Astrocyte (in vitro differentiated cells and primary cell): Measurements from ENCODE around the gene GAPVD1. TPM values are rescaled to one million over a fixed set of nuclear protein-coding genes. Genes with fewer than 3 reads are reported as not detected.
A peak's percentile ranks its signal among the peaks of the same experiment; 100 is the strongest.
"Not testable (repeated sequence)": the region's sequence is repeated elsewhere in the genome, so short reads cannot be mapped to it uniquely, and the experiment has no call there.

ENCODE experiments used
- DNase-seq: peaks from one replicate; pipeline ENCODE4 v3.0.0-alpha.2; 2010; ENCODE audit warnings: low read depth
- FAIRE-seq: peaks from 2 replicates; lab custom pipeline; 2011; peaks lifted over from hg19 to GRCh38; lab: Jason Lieb, UNC
- H2AFZ ChIP-seq: 2 replicates; pipeline ENCODE4 v1.6.0; 2012; ENCODE audit warnings: low read depth, low read length, inconsistent platforms
- H3K27ac ChIP-seq: 2 replicates; pipeline ENCODE4 v1.5.1; 2011; ENCODE audit warnings: low read depth, low read length, inconsistent platforms
- H3K27me3 ChIP-seq: 2 replicates; pipeline ENCODE4 v1.6.0; 2011; ENCODE audit warnings: low read length, inconsistent platforms; ENCODE audit not compliant: insufficient read depth
- H3K36me3 ChIP-seq: 2 replicates; pipeline ENCODE4 v1.5.1; 2011; ENCODE audit warnings: low read length, inconsistent platforms; ENCODE audit not compliant: insufficient read depth
- H3K4me1 ChIP-seq: 2 replicates; pipeline ENCODE4 v1.5.1; 2011; ENCODE audit warnings: low read length, inconsistent platforms; ENCODE audit not compliant: insufficient read depth
- H3K4me2 ChIP-seq: 2 replicates; pipeline ENCODE4 v1.6.0; 2012; ENCODE audit warnings: low read length, inconsistent platforms
- H3K4me3 ChIP-seq: 2 replicates; pipeline ENCODE4 v1.5.1; 2011; ENCODE audit warnings: low read depth, mild to moderate bottlenecking, low read length, inconsistent platforms; ENCODE audit not compliant: insufficient read depth
- H3K79me2 ChIP-seq: 2 replicates; pipeline ENCODE4 v1.6.0; 2012; ENCODE audit warnings: mild to moderate bottlenecking, low read length, inconsistent platforms; ENCODE audit not compliant: insufficient read depth
- H3K9ac ChIP-seq: 2 replicates; pipeline ENCODE4 v1.6.0; 2012; ENCODE audit warnings: mild to moderate bottlenecking, low read length, inconsistent platforms
- H3K9me3 ChIP-seq: 2 replicates; pipeline ENCODE4 v1.5.1; 2012; ENCODE audit warnings: low read depth, mild to moderate bottlenecking, low read length, inconsistent platforms; ENCODE audit not compliant: insufficient read depth
- H4K20me1 ChIP-seq: 2 replicates; pipeline ENCODE4 v1.6.0; 2012; ENCODE audit warnings: low read length, inconsistent platforms; ENCODE audit not compliant: insufficient read depth
- H3K27ac Mint-ChIP-seq: one replicate; pipeline ENCODE4 v1.8.0; 2021; ENCODE audit warnings: mild to moderate bottlenecking, mixed read lengths; ENCODE audit not compliant: unreplicated experiment
- H3K27me3 Mint-ChIP-seq: one replicate; pipeline ENCODE4 v1.8.0; 2021; ENCODE audit warnings: low read depth, mixed read lengths; ENCODE audit not compliant: unreplicated experiment
- H3K36me3 Mint-ChIP-seq: one replicate; pipeline ENCODE4 v1.8.0; 2021; ENCODE audit warnings: low read depth, mixed read lengths; ENCODE audit not compliant: unreplicated experiment
- H3K4me1 Mint-ChIP-seq: one replicate; pipeline ENCODE4 v1.8.0; 2021; ENCODE audit warnings: low read depth, mixed read lengths; ENCODE audit not compliant: unreplicated experiment
- H3K4me3 Mint-ChIP-seq: one replicate; pipeline ENCODE4 v1.8.0; 2021; ENCODE audit warnings: mild to moderate bottlenecking, moderate library complexity, mixed read lengths; ENCODE audit not compliant: unreplicated experiment
- H3K9me3 Mint-ChIP-seq: one replicate; pipeline ENCODE4 v1.8.0; 2021; ENCODE audit warnings: mild to moderate bottlenecking, mixed read lengths; ENCODE audit not compliant: unreplicated experiment
- EZH2 ChIP-seq: IDR thresholded peaks from 2 replicates; pipeline ENCODE4 v1.6.1; 2012; ENCODE audit warnings: mild to moderate bottlenecking, low read length, inconsistent platforms; ENCODE audit not compliant: insufficient read depth
- total RNA-seq: library from RNA; stranded (reverse); gene quantifications from 2 replicates; pipeline ENCODE4 v1.2.1, GENCODE V29; 2021
- TF ChIP-seq, protein P1 (sequence below): IDR thresholded peaks from 2 replicates; pipeline ENCODE4 v1.5.1; 2011; ENCODE audit warnings: low read depth, mild to moderate bottlenecking, inconsistent platforms, low read length, moderate library complexity; ENCODE audit not compliant: insufficient read depth

Gene GAPVD1
- total RNA-seq, 1 donor from 2014 or later = 54.4 TPM

DNA sequence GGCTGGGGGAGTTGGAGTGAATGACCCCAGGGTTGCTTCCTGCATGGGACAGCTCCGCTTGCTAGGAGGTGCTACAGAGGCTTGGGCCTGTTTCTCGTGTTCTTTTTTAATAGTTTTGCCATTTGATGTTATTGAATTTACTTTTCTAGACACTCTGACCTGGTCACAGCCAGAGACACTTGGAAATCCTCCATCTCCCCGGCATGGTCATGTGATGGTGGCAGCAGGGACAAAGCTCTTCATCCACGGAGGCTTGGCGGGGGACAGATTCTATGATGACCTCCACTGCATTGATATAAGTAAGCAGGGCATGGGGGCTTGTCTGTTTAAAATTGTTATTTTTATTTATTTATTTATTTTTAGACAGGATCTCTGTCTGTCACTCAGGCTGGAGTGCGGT is 33.9 kb upstream of the GAPVD1 start:
- no peak for FAIRE-seq
- H3K4me2 ChIP-seq = no peak overlapping the region
- no peaks in the 10 kb centered on the region for H3K4me1 Mint-ChIP-seq
- no peak overlapping the region for H3K27ac Mint-ChIP-seq
- H3K9me3 Mint-ChIP-seq = no peaks in the 10 kb centered on the region
- H3K4me1 ChIP-seq = no peaks in the 10 kb centered on the region
- H3K4me3 ChIP-seq = no peak overlapping the region
- DNase-seq = no peak
- H3K4me3 Mint-ChIP-seq = no peak overlapping the region
- H3K36me3 ChIP-seq = peaks cover 18% of the 10 kb centered on the region
- H2AFZ ChIP-seq = no peak overlapping the region
- no peaks in the 10 kb centered on the region for H3K79me2 ChIP-seq
- no peaks in the 10 kb centered on the region for H3K9me3 ChIP-seq
- no peaks in the 10 kb centered on the region for H3K27me3 Mint-ChIP-seq
- TF ChIP-seq, protein P1, sequence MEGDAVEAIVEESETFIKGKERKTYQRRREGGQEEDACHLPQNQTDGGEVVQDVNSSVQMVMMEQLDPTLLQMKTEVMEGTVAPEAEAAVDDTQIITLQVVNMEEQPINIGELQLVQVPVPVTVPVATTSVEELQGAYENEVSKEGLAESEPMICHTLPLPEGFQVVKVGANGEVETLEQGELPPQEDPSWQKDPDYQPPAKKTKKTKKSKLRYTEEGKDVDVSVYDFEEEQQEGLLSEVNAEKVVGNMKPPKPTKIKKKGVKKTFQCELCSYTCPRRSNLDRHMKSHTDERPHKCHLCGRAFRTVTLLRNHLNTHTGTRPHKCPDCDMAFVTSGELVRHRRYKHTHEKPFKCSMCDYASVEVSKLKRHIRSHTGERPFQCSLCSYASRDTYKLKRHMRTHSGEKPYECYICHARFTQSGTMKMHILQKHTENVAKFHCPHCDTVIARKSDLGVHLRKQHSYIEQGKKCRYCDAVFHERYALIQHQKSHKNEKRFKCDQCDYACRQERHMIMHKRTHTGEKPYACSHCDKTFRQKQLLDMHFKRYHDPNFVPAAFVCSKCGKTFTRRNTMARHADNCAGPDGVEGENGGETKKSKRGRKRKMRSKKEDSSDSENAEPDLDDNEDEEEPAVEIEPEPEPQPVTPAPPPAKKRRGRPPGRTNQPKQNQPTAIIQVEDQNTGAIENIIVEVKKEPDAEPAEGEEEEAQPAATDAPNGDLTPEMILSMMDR = no peak
- no peak for TF ChIP-seq EZH2
- H3K27me3 ChIP-seq = no peaks in the 10 kb centered on the region
- H4K20me1 ChIP-seq = no peaks in the 10 kb centered on the region
- no peak overlapping the region for H3K27ac ChIP-seq
- no peak overlapping the region for H3K9ac ChIP-seq
- H3K36me3 Mint-ChIP-seq = peaks cover 17% of the 10 kb centered on the region

DNA sequence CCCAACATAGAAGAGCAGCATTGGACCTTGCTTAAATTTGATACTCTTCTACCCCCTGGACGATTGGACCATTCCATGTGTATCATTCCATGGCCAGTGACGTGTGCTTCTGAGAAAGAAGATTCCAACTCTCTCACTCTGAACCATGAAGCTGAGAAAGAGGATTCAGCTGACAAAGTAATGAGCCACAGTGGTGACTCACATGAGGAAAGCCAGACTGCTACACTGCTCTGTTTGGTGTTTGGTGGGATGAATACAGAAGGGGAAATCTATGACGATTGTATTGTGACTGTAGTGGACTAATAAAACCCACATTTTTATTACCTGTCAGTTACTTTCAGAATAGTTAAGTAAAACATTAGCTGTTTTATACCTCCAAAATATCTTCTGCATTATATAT is 27.9 kb upstream of the GAPVD1 start:
- Histone ChIP-seq H3K4me3 (no peak overlapping the region), H3K4me2 (peak overlapping the region; percentile 38), H3K27ac (peak overlapping the region; percentile 85), H3K9me3 (no peaks in the 10 kb centered on the region), H3K9ac (peak overlapping the region; percentile 46), H3K27me3 (no peaks in the 10 kb centered on the region), H3K4me1 (peaks cover 25% of the 10 kb centered on the region), H4K20me1 (peaks cover 47% of the 10 kb centered on the region), H3K79me2 (peaks cover 40% of the 10 kb centered on the region), H2AFZ (no peak overlapping the region), H3K36me3 (peaks cover 46% of the 10 kb centered on the region)
- H3K4me3 Mint-ChIP-seq = peak overlapping the region; percentile 31
- H3K9me3 Mint-ChIP-seq = no peaks in the 10 kb centered on the region
- DNase-seq (peak; percentile 99), FAIRE-seq (peak; percentile 92)
- peak overlapping the region; percentile 59 for H3K27ac Mint-ChIP-seq
- TF ChIP-seq EZH2 = no peak
- TF ChIP-seq, protein P1 = no peak
- peaks cover 30% of the 10 kb centered on the region for H3K4me1 Mint-ChIP-seq
- no peaks in the 10 kb centered on the region for H3K27me3 Mint-ChIP-seq
- peaks cover 34% of the 10 kb centered on the region for H3K36me3 Mint-ChIP-seq

DNA sequence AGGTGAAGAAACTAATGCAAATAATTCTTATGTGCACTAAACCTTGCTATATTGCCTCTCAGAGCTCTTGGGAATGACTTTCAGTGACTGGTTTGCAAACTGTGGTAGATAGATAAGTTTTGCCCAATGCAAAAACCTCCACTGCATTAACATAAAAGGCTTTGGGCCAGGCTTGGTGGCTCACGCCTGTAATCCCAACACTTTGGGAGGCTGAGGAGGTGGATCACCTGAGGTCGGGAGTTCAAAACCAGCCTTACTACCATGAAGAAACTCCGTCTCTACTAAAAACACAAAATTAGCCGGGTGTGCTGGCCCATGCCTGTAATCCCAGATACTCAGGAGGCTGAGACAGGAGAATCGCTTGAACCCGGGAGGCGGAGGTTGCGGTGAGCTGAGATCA is 27.5 kb upstream of the GAPVD1 start:
- H2AFZ ChIP-seq, H3K27me3 ChIP-seq, FAIRE-seq, H3K9me3 Mint-ChIP-seq, H3K9me3 ChIP-seq, DNase-seq, H3K27me3 Mint-ChIP-seq, H3K4me3 ChIP-seq, H3K4me3 Mint-ChIP-seq: not testable (repeated sequence)
- Histone ChIP-seq H3K36me3 (peaks cover 51% of the 10 kb centered on the region), H3K4me1 (peaks cover 29% of the 10 kb centered on the region), H3K27ac (peak overlapping the region; percentile 85), H3K4me2 (peak overlapping the region; percentile 38), H3K9ac (peak overlapping the region; percentile 46), H4K20me1 (peaks cover 51% of the 10 kb centered on the region), H3K79me2 (peaks cover 44% of the 10 kb centered on the region)
- Mint-ChIP-seq H3K4me1 (peaks cover 34% of the 10 kb centered on the region), H3K36me3 (peaks cover 38% of the 10 kb centered on the region), H3K27ac (peak overlapping the region; percentile 59)
